Activated T-cell treated with anti-CD3 and anti-CD28 coated beads, Interleukin-2, amount 50 U/mL, for 24 hours (primary cell): ENCODE results near the gene PLET1.

Experiments
- DNase-seq: peaks from one replicate; pipeline ENCODE4 v3.0.0-alpha.2; 2020
- H3K27ac Mint-ChIP-seq: 2 replicates; pipeline ENCODE4 v1.8.0; 2020; ENCODE audit warnings: mild to moderate bottlenecking, mixed read lengths
- H3K27me3 Mint-ChIP-seq: 2 replicates; pipeline ENCODE4 v1.8.0; 2020; ENCODE audit warnings: mixed read lengths
- H3K36me3 Mint-ChIP-seq: 2 replicates; pipeline ENCODE4 v1.8.0; 2020; ENCODE audit warnings: low read depth, mixed read lengths
- H3K4me1 Mint-ChIP-seq: 2 replicates; pipeline ENCODE4 v1.8.0; 2020; ENCODE audit warnings: low read depth, mixed read lengths
- H3K4me3 Mint-ChIP-seq: 2 replicates; pipeline ENCODE4 v1.8.0; 2020; ENCODE audit warnings: mild to moderate bottlenecking, moderate library complexity, mixed read lengths
- H3K9me3 Mint-ChIP-seq: 2 replicates; pipeline ENCODE4 v1.8.0; 2020; ENCODE audit warnings: mixed read lengths

PLET1 gene, protein sequence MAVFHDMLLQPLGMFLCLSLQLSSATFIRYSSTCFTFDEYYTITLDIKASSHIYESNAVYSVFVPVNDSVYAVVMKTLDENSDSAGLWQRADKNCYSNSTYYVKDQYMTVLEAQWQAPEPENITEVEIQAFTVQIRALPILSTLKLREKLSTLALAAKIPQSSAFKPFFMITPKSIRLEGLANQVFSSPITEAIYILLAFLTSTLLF

DNA sequence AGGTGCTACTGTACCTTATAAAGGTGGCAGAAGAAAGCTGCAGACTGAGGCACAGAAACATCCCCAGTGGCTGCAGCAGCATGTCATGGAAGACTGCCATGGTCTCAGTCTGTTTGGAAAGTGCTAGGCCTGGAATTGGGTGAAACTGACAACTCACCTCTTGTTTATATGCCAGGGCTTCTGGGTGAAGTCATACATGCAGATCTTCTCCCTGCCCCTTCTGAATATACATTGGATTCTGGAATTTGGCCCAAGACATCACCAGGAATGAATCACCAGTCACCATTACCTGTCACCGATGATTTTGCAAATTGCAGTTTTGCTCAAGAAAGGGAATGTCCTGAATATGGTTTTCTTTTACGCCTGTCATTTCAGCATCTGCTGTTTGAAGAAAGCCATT lies at the start of gene PLET1:
PLET1 (minus strand) TSS at position 371 of the 400 bp plus-strand sequence; CDS start at position 100, 271 bp downstream.
- no peaks in the 10 kb centered on the region for H3K36me3 Mint-ChIP-seq
- no peaks in the 10 kb centered on the region for H3K9me3 Mint-ChIP-seq

DNA sequence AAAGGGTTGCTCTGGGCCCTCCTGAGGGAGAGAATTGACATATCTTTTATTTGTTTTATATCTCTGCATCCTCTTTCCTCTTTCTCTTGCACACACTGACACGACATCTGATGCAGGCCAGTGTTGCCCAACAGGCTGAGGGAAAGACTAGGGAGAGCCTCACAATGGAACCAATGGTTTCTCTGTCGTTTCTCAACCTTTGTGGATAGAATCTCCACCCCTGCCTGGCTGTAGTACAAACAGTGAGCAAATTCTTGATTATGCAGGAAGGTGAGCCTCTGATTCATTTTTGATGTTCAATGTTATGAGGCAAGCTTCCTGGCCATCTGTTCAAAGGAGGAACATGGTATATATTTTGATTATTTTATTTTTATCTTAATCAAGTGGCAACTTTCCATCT lies 49.8 kb upstream of the PLET1 start:
- Mint-ChIP-seq H3K4me3 (no peak overlapping the region), H3K27ac (no peak overlapping the region), H3K4me1 (no peaks in the 10 kb centered on the region), H3K9me3 (peaks cover 3% of the 10 kb centered on the region), H3K27me3 (no peaks in the 10 kb centered on the region), H3K36me3 (no peaks in the 10 kb centered on the region)
- DNase-seq, result no peak

More for the DNA sequence above, at the start of gene PLET1:
- no peak for DNase-seq
- no peak within 1 kb of the TSS for H3K27ac Mint-ChIP-seq
- H3K4me1 Mint-ChIP-seq, result no peaks in the 10 kb centered on the region
- no peak within 1 kb of the TSS for H3K4me3 Mint-ChIP-seq
- no peaks in the 10 kb centered on the region for H3K27me3 Mint-ChIP-seq

GRCh38 chr11:112308651-112309050 lies 48.0 kb upstream of the PLET1 start:
- Mint-ChIP-seq H3K27ac (no peak overlapping the region), H3K4me1 (no peaks in the 10 kb centered on the region), H3K9me3 (peaks cover 3% of the 10 kb centered on the region), H3K4me3 (no peak overlapping the region), H3K27me3 (no peaks in the 10 kb centered on the region), H3K36me3 (no peaks in the 10 kb centered on the region)
- no peak for DNase-seq

DNA sequence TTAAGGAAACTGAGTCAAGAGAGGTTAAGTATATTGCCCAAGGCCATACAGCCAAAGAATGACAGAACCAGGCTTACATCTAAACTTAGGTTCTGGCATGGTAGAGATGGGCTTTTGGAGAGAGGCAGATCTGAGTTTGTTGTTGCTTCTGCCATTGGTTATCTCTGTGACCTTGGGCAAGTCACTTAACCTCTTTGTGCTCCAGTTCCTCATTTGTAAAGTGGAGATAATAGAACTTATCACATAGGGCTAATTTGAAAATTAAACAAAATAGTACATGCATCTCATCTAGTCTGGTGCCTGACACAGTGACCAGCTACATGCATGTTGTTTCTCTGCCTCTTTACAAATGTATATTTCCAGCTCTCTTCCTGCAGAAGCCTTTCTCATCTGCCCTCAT lies 47.0 kb upstream of the PLET1 start:
- H3K27ac Mint-ChIP-seq, result no peak overlapping the region
- no peaks in the 10 kb centered on the region for H3K4me1 Mint-ChIP-seq
- DNase-seq, result no peak
- H3K4me3 Mint-ChIP-seq, result no peak overlapping the region
- H3K27me3 Mint-ChIP-seq, result no peaks in the 10 kb centered on the region
- H3K36me3 Mint-ChIP-seq, result no peaks in the 10 kb centered on the region
- H3K9me3 Mint-ChIP-seq, result peaks cover 3% of the 10 kb centered on the region

DNA sequence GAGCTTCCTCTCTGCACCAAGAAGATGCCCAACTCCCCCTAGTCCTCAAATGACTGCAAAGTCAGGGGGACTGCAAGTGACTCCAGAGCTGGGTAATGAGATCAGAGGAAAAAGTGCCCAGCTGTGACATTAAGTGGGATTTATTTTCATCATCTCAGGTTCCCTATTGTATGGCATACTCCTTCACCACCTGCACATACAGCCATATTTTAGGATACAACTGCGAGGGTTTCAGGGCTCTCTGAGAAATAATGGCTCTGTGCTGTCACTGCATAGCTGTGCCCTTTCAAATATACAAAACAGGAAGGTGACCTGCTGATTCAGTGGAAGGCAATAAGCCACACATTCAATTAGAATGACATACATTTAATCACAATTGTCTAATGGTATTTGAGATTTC lies 45.6 kb upstream of the PLET1 start:
- Mint-ChIP-seq H3K36me3 (no peaks in the 10 kb centered on the region), H3K27me3 (no peaks in the 10 kb centered on the region), H3K27ac (no peak overlapping the region), H3K9me3 (peaks cover 3% of the 10 kb centered on the region), H3K4me3 (no peak overlapping the region), H3K4me1 (peaks cover 5% of the 10 kb centered on the region)
- DNase-seq, result no peak

DNA sequence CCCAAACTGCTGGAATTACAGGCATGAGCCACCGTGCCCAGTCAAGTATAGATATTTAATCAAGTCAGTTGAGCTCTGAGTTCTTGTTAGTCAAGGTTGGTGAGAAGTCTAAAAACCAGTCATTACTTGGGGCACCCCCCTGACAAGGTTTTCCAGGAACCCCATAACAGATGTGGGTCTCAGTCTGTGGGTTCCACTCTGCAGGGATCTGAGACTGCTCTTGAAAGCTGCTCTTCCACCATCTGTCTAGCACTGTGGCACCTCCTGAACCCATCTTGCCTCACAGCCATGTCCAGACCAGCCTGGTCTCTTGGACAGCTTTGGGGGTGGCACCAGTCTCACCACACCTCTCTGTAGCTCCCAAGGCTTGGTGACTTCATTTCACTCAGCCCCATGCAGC lies 44.3 kb upstream of the PLET1 start:
- Mint-ChIP-seq H3K27ac (no peak overlapping the region), H3K4me3 (no peak overlapping the region), H3K9me3 (peaks cover 3% of the 10 kb centered on the region), H3K36me3 (no peaks in the 10 kb centered on the region), H3K27me3 (no peaks in the 10 kb centered on the region), H3K4me1 (peaks cover 8% of the 10 kb centered on the region)
- DNase-seq, result no peak

DNA sequence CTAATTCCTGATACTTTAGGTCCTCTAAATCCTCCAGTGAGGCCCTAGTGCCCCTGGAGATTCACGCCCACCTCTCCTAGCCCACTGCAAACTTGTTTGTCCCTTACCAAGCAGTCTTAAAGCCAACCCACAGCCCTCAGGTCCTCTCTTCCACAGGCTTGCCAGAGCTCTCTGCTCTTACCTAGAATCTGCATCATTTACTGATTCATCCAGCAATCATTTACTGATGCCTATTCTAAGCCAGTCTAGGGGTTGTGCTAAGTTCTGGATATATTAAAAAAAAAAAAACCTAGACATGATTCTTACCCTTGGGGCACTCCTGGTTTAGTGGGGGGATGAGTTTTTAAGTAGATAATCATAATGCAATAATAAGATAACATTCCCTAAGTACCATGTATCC lies 43.0 kb upstream of the PLET1 start:
- no peaks in the 10 kb centered on the region for H3K27me3 Mint-ChIP-seq
- peaks cover 3% of the 10 kb centered on the region for H3K9me3 Mint-ChIP-seq
- H3K36me3 Mint-ChIP-seq, result no peaks in the 10 kb centered on the region
- DNase-seq, result no peak
- H3K4me1 Mint-ChIP-seq, result peaks cover 13% of the 10 kb centered on the region
- H3K27ac Mint-ChIP-seq, result no peak overlapping the region
- H3K4me3 Mint-ChIP-seq, result no peak overlapping the region

DNA sequence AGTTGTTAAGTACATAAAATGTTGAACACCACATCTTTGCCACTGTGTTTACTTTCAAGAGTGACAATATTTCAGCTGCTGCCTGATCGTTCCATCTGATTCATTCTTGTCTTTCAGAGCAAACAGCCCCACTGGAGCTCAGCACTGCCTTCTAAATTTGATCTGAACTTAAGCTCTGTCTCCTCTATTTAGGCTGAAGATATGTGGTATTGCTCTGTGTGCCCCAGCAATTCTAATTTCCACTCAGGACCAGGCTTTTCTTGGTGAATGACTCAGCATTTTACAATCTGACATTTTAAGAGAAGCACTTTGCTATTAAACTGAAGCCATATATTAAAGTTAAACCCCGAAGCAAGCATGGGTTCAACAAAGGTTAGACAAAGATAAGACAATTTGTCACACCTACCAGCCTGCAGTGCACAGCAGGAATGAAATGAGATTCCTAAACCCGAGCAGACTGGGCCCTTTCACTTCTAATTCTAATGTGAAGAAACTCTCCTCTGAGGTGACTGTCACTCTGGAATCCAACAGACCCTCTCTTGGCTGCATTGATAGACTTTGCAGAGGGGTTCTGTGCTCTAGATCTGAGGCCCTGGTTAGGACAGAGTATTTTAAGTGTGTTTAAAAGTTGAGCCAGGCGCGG lies 41.7 kb upstream of the PLET1 start:
- H3K27ac Mint-ChIP-seq, result peak overlapping the region; percentile 45
- H3K27me3 Mint-ChIP-seq, result no peaks in the 10 kb centered on the region
- H3K36me3 Mint-ChIP-seq, result no peaks in the 10 kb centered on the region
- DNase-seq, result no peak
- H3K4me1 Mint-ChIP-seq, result peaks cover 25% of the 10 kb centered on the region
- H3K4me3 Mint-ChIP-seq, result no peak overlapping the region
- H3K9me3 Mint-ChIP-seq, result no peaks in the 10 kb centered on the region

GRCh38 chr11:112300094-112300786 lies 39.6 kb upstream of the PLET1 start:
- H3K27me3 Mint-ChIP-seq, result no peaks in the 10 kb centered on the region
- no peak overlapping the region for H3K27ac Mint-ChIP-seq
- no peak for DNase-seq
- H3K4me3 Mint-ChIP-seq, result no peak overlapping the region
- H3K36me3 Mint-ChIP-seq, result no peaks in the 10 kb centered on the region
- no peaks in the 10 kb centered on the region for H3K9me3 Mint-ChIP-seq
- peaks cover 34% of the 10 kb centered on the region for H3K4me1 Mint-ChIP-seq

DNA sequence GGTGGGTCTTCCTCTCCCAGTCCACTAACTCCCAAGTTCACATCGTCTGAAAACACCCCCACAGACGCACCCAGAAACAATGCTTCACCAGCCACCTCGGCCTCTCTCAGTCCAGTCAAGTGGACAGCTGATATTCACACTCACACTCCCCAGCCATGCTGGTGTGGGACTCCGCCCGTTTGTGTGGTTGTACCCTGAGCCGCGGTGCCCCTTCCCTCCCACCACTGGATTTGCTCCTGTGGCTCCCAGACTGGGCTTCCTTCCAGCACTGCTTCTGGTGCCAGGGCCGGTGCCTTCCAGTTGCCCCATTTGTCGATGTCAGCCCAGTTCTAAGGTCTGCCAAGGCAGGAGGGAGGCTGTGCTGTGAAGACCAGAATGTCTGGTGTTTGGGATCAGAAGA lies 37.9 kb upstream of the PLET1 start:
- Mint-ChIP-seq H3K27ac (no peak overlapping the region), H3K4me3 (no peak overlapping the region)
- no peak for DNase-seq

DNA sequence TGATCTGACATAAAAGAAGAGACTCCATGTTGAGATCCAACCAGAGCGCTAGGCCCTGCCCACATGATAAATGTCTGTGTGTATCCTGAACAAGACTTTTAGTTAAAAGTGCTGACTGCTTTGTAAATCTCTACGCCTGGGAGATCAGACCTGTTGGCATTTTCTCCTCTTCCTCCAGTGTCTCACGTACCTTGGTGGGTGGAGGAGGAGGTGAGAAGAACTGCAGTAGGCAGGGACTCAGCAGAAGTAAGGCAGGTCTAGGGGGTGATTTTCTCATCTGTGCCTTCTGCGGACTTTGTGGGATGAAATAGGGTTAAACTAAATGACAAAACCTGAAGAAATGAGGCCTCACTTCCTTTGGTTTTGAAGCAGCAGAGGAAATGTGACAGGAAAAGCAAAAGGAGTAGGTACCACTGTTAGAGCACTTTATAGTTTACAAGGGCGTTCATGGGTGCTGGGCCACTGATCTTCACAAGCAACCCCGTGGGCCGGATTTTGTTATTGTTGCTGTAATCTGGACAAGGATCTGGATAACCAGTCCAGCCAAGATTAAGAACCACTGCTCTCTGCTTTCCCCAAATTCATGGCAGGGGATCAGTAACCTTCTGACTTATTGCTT lies 36.7 kb upstream of the PLET1 start:
- H3K27ac Mint-ChIP-seq, result peak overlapping the region; percentile 81
- H3K4me3 Mint-ChIP-seq, result peak overlapping the region; percentile 28
- no peak for DNase-seq
- H3K36me3 Mint-ChIP-seq, result no peaks in the 10 kb centered on the region
- H3K4me1 Mint-ChIP-seq, result peaks cover 34% of the 10 kb centered on the region
- no peaks in the 10 kb centered on the region for H3K27me3 Mint-ChIP-seq
- no peaks in the 10 kb centered on the region for H3K9me3 Mint-ChIP-seq

More for the DNA sequence above, 37.9 kb upstream of the PLET1 start:
- Mint-ChIP-seq H3K36me3 (no peaks in the 10 kb centered on the region), H3K27me3 (no peaks in the 10 kb centered on the region), H3K9me3 (no peaks in the 10 kb centered on the region), H3K4me1 (peaks cover 34% of the 10 kb centered on the region)

- no peak overlapping the region for H3K27ac Mint-ChIP-seq
- no peaks in the 10 kb centered on the region for H3K27me3 Mint-ChIP-seq
- H3K4me1 Mint-ChIP-seq, result peaks cover 35% of the 10 kb centered on the region
- H3K36me3 Mint-ChIP-seq, result no peaks in the 10 kb centered on the region
- DNase-seq, result no peak
- H3K9me3 Mint-ChIP-seq, result no peaks in the 10 kb centered on the region
- H3K4me3 Mint-ChIP-seq, result no peak overlapping the region
These were observed 35.4 kb upstream of the PLET1 start for GRCh38 chr11:112296044-112296443.

DNA sequence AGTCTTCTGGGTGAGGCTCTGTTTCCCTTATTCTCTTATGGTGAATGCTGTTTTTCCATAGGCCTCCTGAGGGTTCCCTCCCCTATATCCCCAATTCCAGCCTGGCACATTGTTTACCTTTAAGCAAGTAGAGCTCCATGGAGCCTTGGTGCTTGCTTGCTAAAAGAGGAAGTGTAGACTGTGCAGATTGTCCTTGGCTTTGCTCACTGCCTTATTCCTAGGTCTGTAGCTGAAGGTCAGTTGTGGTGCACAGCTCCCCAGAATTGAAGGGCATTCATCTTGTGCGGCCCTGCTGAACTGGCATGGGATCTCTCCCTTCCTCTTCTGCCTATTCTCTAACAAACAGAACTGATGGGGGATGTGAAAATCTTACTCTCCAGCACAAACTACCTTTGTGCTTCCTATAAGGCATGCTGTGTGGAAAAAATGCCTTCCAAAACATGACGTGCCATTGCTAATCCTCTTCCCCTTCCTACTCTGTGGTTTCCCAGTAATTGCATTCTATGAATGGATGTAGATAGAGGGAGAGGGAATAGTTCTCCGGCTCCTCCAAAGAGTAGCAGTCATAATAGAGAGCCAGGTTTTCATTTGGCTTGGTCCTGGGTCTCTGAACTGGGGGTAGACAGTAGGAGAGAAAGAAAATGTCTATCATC lies 34.2 kb upstream of the PLET1 start:
- no peaks in the 10 kb centered on the region for H3K36me3 Mint-ChIP-seq
- no peak for DNase-seq
- peaks cover 43% of the 10 kb centered on the region for H3K4me1 Mint-ChIP-seq
- no peak overlapping the region for H3K27ac Mint-ChIP-seq
- no peaks in the 10 kb centered on the region for H3K27me3 Mint-ChIP-seq
- no peaks in the 10 kb centered on the region for H3K9me3 Mint-ChIP-seq
- no peak overlapping the region for H3K4me3 Mint-ChIP-seq

DNA sequence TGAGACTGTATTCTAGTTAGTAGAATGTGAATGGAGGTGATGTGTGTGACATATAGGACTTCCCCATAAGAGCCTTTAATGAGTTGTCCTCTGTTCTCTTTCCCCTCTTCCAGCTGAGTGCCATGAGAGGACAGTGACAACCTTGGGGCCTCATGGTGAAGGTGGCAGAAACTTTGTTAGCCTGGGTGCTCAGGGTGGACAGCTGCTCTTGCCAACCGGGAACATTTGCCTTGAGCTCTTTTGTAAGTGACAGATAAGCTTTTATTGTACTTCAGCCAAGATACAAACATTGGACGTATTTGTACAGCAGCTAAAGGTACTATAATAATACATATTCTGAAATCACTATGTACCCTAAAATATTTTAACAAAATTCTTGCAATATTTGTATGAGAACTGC lies 33.0 kb upstream of the PLET1 start:
- DNase-seq, result no peak
- H3K36me3 Mint-ChIP-seq, result no peaks in the 10 kb centered on the region
- H3K9me3 Mint-ChIP-seq, result no peaks in the 10 kb centered on the region
- H3K27me3 Mint-ChIP-seq, result no peaks in the 10 kb centered on the region
- no peak overlapping the region for H3K4me3 Mint-ChIP-seq
- peaks cover 44% of the 10 kb centered on the region for H3K4me1 Mint-ChIP-seq
- no peak overlapping the region for H3K27ac Mint-ChIP-seq
